NCI-H1930 (cell line): ENCODE results near the gene NELFE.
"Not testable (repeated sequence)": the region's sequence is repeated elsewhere in the genome, so short reads cannot be mapped to it uniquely, and the experiment has no call there.

Source experiments
- DNase-seq, 2 experiments: peaks; one replicate each; lab custom pipeline; 2025; lab: John Stamatoyannopoulos, UW

The NELFE gene

GRCh38 chr6:31958741-31959739 lies at the start of gene NELFE, which contains the start of gene SKIC2:
Gene NELFE (minus strand): TSS chr6:31958971. CDS start chr6:31958446, 525 bp downstream.
Gene SKIC2 (plus strand): TSS chr6:31959175. CDS start chr6:31959193, 18 bp downstream.
- peak; percentile 96 to 98 for DNase-seq

- not testable (repeated sequence) for DNase-seq
These were observed 49.3 kb upstream of the NELFE start for GRCh38 chr6:32008037-32008436.

GRCh38 chr6:32007086-32007485 lies 48.3 kb upstream of the NELFE start:
- not testable (repeated sequence) for DNase-seq

GRCh38 chr6:32005991-32006529 lies 47.3 kb upstream of the NELFE start:
- DNase-seq = not testable (repeated sequence)

- not testable (repeated sequence) for DNase-seq
These were observed 46.7 kb upstream of the NELFE start for GRCh38 chr6:32005538-32005880.

- DNase-seq = not testable (repeated sequence)
These were observed 46.2 kb upstream of the NELFE start for GRCh38 chr6:32004864-32005537.

- DNase-seq = not testable (repeated sequence)
These were observed 45.6 kb upstream of the NELFE start for GRCh38 chr6:32004393-32004792.

GRCh38 chr6:32003301-32003700 lies 44.5 kb upstream of the NELFE start:
- DNase-seq = not testable (repeated sequence)

GRCh38 chr6:32002546-32003268 lies 43.9 kb upstream of the NELFE start:
- not testable (repeated sequence) for DNase-seq

GRCh38 chr6:31996385-31996784 lies 37.6 kb upstream of the NELFE start:
- not testable (repeated sequence) for DNase-seq

GRCh38 chr6:31994421-31994820 lies 35.6 kb upstream of the NELFE start:
- DNase-seq = not testable (repeated sequence)

GRCh38 chr6:31989363-31989762 lies 30.6 kb upstream of the NELFE start:
- DNase-seq = not testable (repeated sequence)

GRCh38 chr6:31981744-31982143 lies 23.0 kb upstream of the NELFE start, which contains the start of gene C4A:
Gene C4A (plus strand): TSS chr6:31982057. CDS start chr6:31982108, 51 bp downstream.
- not testable (repeated sequence) for DNase-seq

GRCh38 chr6:31980998-31981397 lies 22.2 kb upstream of the NELFE start:
- not testable (repeated sequence) for DNase-seq

- not testable (repeated sequence) for DNase-seq
These were observed 21.6 kb upstream of the NELFE start for GRCh38 chr6:31980195-31980876.

- DNase-seq = no peak
These were observed 20.6 kb upstream of the NELFE start for GRCh38 chr6:31979238-31979898.

- DNase-seq = no peak
These were observed 20.1 kb upstream of the NELFE start for GRCh38 chr6:31978831-31979230.

GRCh38 chr6:31977816-31978431 lies 19.2 kb upstream of the NELFE start:
- DNase-seq = no peak

- not testable (repeated sequence) for DNase-seq
These were observed 17.3 kb upstream of the NELFE start for GRCh38 chr6:31976065-31976464.
